Stimulated activated CD8-positive, alpha-beta memory T cell treated with anti-CD3 and anti-CD28 coated beads, Interleukin-4, amount 100 ng/mL, for 24 hours (primary cell): ENCODE data around the gene FAM151B.
"Not testable (repeated sequence)": the region's sequence is repeated elsewhere in the genome, so short reads cannot be mapped to it uniquely, and the experiment has no call there.

Experiments
- DNase-seq: peaks from one replicate; pipeline ENCODE4 v3.0.0-alpha.2; 2020; ENCODE audit warnings: low read depth

The FAM151B gene

GRCh38 chr5:80503641-80504040, 15.7 kb downstream of the FAM151B start:
- no peak for DNase-seq

DNA sequence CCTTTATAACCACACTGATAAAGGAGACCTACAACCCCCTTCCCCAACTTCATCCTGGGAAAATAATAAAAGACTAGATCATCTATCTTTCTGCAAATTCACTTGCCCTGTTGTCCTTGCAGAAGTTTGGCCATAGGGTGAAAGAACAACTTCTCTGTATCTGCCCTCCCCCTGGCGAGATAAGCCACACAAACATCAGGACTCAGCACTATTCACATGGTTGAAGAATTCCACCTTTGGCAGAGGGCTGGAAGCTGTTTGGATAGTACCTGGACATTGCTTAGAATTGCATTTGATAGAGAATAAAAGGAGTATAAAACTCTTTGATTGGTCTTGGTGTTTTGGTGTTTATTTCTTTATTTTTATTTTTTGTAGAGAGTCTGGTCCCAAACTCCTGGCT, 16.9 kb downstream of the FAM151B start:
- no peak for DNase-seq

DNA sequence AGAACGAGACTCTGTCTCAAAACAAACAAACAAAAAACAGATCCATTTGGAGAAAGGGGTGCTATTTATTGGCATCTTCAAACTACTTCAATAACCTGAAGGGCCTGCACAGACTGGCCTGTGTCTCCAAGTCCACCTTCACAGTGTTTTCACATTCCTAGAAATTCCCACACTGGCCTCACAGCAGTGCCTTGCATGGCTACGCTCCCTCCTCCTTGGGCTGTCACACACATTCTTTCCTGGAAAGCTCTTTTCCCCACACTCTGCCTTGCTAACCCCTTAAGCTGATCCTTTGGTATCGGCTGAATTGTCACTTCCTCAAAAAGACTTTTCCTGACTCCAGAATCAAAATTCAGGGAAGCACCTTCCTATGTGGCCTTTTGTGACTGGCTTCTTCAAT, 19.8 kb downstream of the FAM151B start:
- no peak for DNase-seq

GRCh38 chr5:80508844-80509243, 20.9 kb downstream of the FAM151B start:
- no peak for DNase-seq

DNA sequence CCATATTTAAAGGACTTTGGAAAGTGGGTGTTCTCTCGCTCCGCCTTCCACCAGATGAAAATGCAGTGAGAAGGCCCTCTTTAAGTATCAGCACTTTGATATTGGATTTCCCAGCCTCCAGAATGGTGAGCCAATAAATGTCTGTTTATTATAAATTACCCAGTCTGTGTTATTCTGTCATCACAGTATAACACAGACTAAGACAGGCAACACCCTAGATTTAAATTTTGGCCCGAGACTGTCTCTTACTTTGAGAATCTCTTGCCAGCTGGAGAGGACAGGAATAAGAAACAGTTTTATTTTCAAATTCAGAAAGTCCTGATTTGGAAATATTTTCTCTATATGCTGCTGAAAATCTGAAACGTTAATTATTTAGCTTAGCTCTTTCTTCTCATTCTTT, 21.5 kb downstream of the FAM151B start:
- DNase-seq, result no peak

GRCh38 chr5:80516826-80517225, 28.9 kb downstream of the FAM151B start:
- no peak for DNase-seq

GRCh38 chr5:80540691-80541090, 52.8 kb downstream of the FAM151B start:
- DNase-seq, result no peak

- no peak for DNase-seq
Observed at GRCh38 chr5:80541392-80541791, 53.5 kb downstream of the FAM151B start.

GRCh38 chr5:80554646-80555045, 66.7 kb downstream of the FAM151B start:
- DNase-seq, result no peak

DNA sequence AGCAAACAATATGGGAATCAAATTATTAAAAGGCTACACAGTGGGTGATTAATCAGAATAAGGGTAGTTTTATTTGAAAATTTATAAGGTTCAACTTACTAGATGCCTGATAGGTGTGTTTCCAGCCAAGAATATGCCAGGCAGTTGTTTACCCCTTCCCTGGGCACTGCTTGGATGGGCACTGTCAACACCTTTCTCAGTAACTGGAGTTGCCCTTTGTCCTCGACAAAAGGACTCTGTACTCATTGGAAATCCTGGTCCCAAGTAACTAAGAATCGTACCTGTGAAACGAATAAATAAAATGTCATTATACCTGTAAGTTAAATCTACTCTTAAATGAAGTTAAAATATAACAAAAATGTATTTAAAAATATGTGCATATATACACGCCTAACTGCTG, 67.2 kb downstream of the FAM151B start:
- no peak for DNase-seq

DNA sequence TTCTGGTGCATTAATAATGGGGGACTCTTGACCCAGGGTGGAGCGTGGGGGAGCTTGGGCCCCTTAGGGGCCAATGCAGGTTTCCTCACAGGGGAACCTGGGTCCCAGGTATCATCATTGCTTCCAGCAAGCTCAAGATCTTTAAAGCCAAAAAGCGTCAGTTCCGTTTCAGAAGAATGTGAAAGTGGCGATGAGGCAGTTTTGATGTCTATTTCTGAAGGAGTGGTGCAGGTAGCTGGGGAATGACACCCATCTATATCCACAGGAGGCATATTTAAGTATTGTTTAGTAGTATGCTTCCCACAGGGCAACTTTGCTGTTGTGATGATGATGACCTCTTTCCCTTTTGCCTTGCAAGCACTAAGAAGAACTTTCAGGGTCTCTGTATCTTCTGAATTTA, 71.3 kb downstream of the FAM151B start:
- no peak for DNase-seq

GRCh38 chr5:80565330-80565729, 77.4 kb downstream of the FAM151B start:
- no peak for DNase-seq

DNA sequence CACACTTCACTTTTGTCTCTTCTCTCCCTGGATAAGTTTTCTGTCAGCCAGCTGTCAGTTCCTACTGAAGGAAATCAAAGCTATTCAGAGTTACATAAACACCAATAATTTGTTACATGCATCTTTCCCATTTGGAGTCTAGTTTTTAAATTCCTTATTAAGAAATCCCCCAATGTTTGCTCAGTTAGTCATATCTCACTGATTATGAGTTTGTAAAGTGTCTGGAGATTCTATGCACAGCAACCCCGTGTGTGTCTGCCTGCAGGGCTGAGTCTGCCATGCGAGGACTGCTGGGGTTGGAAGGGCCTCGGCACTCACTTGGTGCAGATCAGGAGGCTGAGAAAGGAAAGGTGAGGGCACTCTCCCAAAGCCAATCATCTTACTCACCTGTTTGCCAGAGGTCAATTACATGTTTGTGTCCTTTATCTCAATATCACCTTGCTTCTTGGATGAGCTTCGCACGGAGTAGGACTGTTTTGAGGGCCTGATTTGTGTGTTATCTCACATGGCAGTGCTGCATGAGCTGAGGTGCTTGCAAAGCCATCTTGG, 78.9 kb downstream of the FAM151B start:
- DNase-seq, result no peak

DNA sequence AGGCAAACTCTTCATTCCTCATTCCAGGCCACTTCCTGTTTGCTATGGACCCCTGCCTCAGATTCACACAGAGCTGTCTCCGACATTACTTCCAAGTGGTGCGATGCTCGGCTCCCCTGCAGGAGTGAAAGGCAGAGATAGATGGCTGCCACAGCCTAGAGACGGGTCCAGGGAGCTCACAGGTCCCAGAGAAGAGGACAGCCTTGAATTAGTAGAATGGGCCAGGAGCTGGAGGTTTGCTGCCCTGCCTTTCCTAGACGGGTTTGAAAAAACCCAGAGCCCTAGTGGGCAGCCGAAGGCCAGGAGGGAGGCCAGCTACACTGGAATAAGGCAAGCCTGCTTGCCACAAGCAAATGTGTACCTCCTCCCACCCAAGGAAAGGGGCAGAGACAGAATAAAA, 80.4 kb downstream of the FAM151B start:
- DNase-seq, result no peak

DNA sequence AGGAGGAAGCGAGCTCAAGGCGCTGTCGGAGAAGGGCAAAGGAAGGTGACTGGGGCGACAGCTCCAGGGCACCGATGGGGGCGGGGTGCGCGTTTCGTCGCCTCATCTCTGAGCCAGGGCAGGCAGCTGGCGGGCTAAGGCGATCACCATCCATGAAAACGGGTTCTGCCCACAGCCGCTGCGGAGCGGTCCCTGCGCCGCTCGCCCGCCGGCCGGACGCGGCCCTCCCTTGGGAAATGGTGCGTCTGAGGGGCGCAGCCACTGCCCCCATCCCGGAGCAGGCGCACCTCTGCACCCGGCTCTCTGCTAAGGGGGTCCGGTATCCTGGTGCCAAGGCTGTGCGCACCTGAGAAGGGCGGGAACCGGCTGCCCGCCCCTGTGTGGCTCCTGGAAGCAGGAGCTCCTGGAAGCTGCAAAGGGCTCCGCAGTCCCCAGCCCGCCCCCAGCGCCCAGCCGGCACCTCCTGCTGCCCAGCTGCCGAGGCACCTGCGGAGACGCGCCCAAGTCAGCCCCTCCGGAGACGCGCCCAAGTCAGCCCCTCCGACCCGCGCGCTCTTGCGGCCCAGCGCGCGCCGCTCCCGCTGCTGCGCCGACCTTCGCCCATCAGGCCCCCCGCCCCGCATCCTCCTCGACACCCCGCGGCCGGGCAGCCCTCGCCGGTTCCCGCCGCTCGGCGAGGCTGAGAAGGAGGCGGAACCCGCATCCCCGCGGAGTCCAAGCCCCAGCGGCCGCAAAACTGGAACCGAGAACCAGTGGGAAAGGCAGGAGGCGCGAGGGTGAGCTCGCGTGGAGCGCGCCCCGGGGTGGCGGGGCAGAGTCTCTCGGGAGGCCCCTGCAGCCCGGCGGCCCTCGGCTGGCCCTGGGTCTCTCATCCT, 81.4 kb downstream of the FAM151B start:
- no peak for DNase-seq

- peak; percentile 27 for DNase-seq
Observed at GRCh38 chr5:80569961-80570786, 82.3 kb downstream of the FAM151B start, which contains the start of gene ANKRD34B. TSS of gene ANKRD34B (minus strand) at chr5:80570280. CDS start at chr5:80560019, 10,261 bp downstream.

- no peak for DNase-seq
Observed at GRCh38 chr5:80573062-80573461, 85.2 kb downstream of the FAM151B start.

DNA sequence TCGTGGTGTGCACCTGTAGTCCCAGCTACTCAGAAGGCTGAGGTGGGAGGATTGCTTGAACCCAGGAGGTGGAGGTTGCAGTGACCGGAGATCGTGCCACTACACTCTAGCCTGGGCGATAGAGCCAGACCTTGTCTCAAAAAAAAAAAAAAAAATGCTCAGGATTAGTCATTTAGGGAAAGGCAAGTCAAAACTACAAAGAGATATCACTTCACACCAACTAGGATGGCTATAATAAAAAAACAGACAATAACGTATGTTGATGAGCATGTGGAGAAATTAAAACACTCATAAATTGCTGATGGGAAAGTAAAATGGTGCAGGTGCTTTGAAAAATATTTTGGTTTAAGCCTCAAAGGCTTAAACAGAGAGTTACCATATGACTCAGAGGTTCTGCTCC, 88.5 kb downstream of the FAM151B start:
- DNase-seq, result no peak

- no peak for DNase-seq
Observed at GRCh38 chr5:80577707-80578106, 89.8 kb downstream of the FAM151B start.

DNA sequence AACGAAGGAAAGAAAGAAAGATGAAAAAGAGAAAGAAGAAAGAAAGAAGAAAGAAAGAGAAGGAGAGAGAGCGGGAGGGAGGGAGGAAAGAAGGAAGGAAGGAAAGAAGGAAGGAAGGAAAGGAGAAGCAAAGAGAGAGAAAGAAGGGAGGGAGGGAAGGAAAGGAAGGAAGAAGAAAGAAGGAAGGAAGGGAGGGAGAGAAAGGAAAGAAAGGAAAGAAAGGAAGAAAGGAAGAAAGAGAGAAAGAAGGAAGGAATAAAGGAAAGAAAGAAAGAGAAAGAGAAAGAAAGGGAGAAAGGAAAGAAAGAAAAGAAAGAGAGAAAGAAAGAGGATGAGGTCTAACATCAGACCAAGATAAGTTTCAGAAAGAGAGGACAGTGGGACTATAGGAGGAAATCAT, 91.2 kb downstream of the FAM151B start:
- DNase-seq, result no peak

DNA sequence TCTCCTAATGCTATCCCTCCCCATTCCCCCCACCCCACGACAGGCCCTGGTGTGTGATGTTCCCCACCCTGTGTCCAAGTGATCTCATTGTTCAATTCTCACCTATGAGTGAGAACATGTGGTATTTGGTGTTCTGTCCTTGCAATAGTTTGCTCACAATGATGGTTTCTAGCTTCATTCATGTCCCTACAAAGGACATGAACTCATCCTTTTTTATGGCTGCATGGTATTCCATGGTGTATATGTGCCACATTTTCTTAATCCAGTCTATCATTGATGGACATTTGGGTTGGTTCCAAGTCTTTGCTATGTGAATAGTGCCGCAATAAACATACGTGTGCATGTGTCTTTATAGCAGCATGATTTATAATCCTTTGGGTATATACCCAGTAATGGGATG, 92.4 kb downstream of the FAM151B start:
- DNase-seq, result not testable (repeated sequence)

- no peak for DNase-seq
Observed at GRCh38 chr5:80584770-80585169, 96.9 kb downstream of the FAM151B start.
